Smooth muscle cell (in vitro differentiated cells): ENCODE results near the gene DNAJC30. TPM values are rescaled to one million over a fixed set of nuclear protein-coding genes. Genes with fewer than 3 reads are reported as not detected.
"Not testable (repeated sequence)": the region's sequence is repeated elsewhere in the genome, so short reads cannot be mapped to it uniquely, and the experiment has no call there.

Experiments
- DNase-seq: peaks from one replicate; lab custom pipeline; 2025; ENCODE audit not compliant: unreplicated experiment; lab: John Stamatoyannopoulos, UW
- H2AFZ ChIP-seq: fragments of 200-600 bp; sonication (generic); 2 replicates; pipeline ENCODE4 v1.6.0; 2016; ENCODE audit warnings: antibody characterized with exemption, low read depth, mild to moderate bottlenecking
- H3F3A ChIP-seq: fragments of 200-600 bp; sonication (generic); 2 replicates; pipeline ENCODE4 v1.6.0; 2017; ENCODE audit warnings: antibody characterized with exemption, low read depth
- H3K27ac ChIP-seq: fragments of 200-600 bp; sonication (generic); 2 replicates; pipeline ENCODE4 v1.5.1; 2016; ENCODE audit warnings: low read depth, mild to moderate bottlenecking
- H3K27me3 ChIP-seq: fragments of 200-600 bp; sonication (generic); 2 replicates; pipeline ENCODE4 v1.6.1; 2016; ENCODE audit warnings: low read depth, mild to moderate bottlenecking
- H3K36me3 ChIP-seq: fragments of 200-600 bp; sonication (generic); 2 replicates; pipeline ENCODE4 v1.5.1; 2016; ENCODE audit warnings: low read depth
- H3K4me1 ChIP-seq: fragments of 200-600 bp; sonication (generic); 2 replicates; pipeline ENCODE4 v1.5.1; 2016; ENCODE audit warnings: low read depth
- H3K4me2 ChIP-seq: fragments of 200-600 bp; sonication (generic); 2 replicates; pipeline ENCODE4 v1.6.0; 2016; ENCODE audit warnings: mild to moderate bottlenecking
- H3K4me3 ChIP-seq: fragments of 200-600 bp; sonication (generic); 2 replicates; pipeline ENCODE4 v1.5.1; 2016; ENCODE audit warnings: mild to moderate bottlenecking
- H3K79me2 ChIP-seq: fragments of 200-600 bp; sonication (generic); 2 replicates; pipeline ENCODE4 v1.6.0; 2016; ENCODE audit warnings: low read depth, mild to moderate bottlenecking
- H3K9ac ChIP-seq: fragments of 200-600 bp; sonication (generic); 2 replicates; pipeline ENCODE4 v1.6.0; 2016; ENCODE audit warnings: low read depth
- H3K9me3 ChIP-seq: fragments of 200-600 bp; sonication (generic); replicated peaks from 2 replicates; pipeline ENCODE4 v1.5.1; 2016; ENCODE audit warnings: low read depth
- H4K20me1 ChIP-seq: fragments of 200-600 bp; sonication (generic); 2 replicates; pipeline ENCODE4 v1.6.0; 2016; ENCODE audit warnings: low read depth
- CTCF ChIP-seq: fragments of 200-600 bp; sonication (generic); IDR thresholded peaks from 2 replicates; pipeline ENCODE4 v1.5.1; 2017; ENCODE audit warnings: borderline replicate concordance, mild to moderate bottlenecking, antibody characterized with exemption; ENCODE audit not compliant: insufficient read depth, poor library complexity, severe bottlenecking
- WGBS: methylation state at CpG from one replicate; pipeline ENCODE4 v1.1.7; 2016; ENCODE audit warnings: low lambda C conversion rate; 5-methylcytosine and 5-hydroxymethylcytosine counted together
- polyA plus RNA-seq: library from polyadenylated mRNA; unstranded; fragments of >200 nt; fragmentation: Nextera tagmentation; extraction: Ambion mirVana; gene quantifications from 2 replicates; pipeline ENCODE4 v1.2.1, GENCODE V29; 2016
- total RNA-seq: library from RNA; depleted of rRNA; stranded (reverse); fragments of >200 nt; gene quantifications from 2 replicates; pipeline ENCODE4 v1.2.3, GENCODE V29; 2014

DNAJC30 gene
- total and polyA plus RNA-seq, 2 experiments from 2014 or later, result 1.2 to 4.6 TPM

GRCh38 chr7:73659983-73660382, 23.3 kb downstream of the DNAJC30 start:
- no peak overlapping the region for H3K9ac ChIP-seq
- H3F3A ChIP-seq, result no peaks in the 10 kb centered on the region
- H3K79me2 ChIP-seq, result no peaks in the 10 kb centered on the region
- 85% methylated on average over 7 of the region's 8 CpGs for WGBS
- no peak overlapping the region for H2AFZ ChIP-seq
- no peak for DNase-seq
- H3K36me3 ChIP-seq, result no peaks in the 10 kb centered on the region
- H3K4me2 ChIP-seq, result no peak overlapping the region
- no peak for TF ChIP-seq CTCF
- no peak overlapping the region for H3K4me3 ChIP-seq
- no peaks in the 10 kb centered on the region for H3K4me1 ChIP-seq
- no peaks in the 10 kb centered on the region for H3K27me3 ChIP-seq
- no peak overlapping the region for H3K27ac ChIP-seq
- no peaks in the 10 kb centered on the region for H4K20me1 ChIP-seq
- peaks cover 3% of the 10 kb centered on the region for H3K9me3 ChIP-seq

GRCh38 chr7:73655309-73655708, 27.9 kb downstream of the DNAJC30 start:
- H2AFZ ChIP-seq, H3F3A ChIP-seq, H3K4me2 ChIP-seq, DNase-seq, H3K79me2 ChIP-seq, H3K4me3 ChIP-seq, H3K9ac ChIP-seq, H3K27ac ChIP-seq, H3K9me3 ChIP-seq, H3K36me3 ChIP-seq, H4K20me1 ChIP-seq, H3K4me1 ChIP-seq: not testable (repeated sequence)
- WGBS, result 87% methylated on average over 4 of the region's 4 CpGs
- H3K27me3 ChIP-seq, result peaks cover 22% of the 10 kb centered on the region

GRCh38 chr7:73652541-73652949, 30.7 kb downstream of the DNAJC30 start:
- Histone ChIP-seq H3K4me1 (peaks cover 4% of the 10 kb centered on the region), H3K79me2 (no peaks in the 10 kb centered on the region), H3K27ac (no peak overlapping the region), H3K36me3 (no peaks in the 10 kb centered on the region), H4K20me1 (no peaks in the 10 kb centered on the region), H3K27me3 (peaks cover 50% of the 10 kb centered on the region), H3F3A (no peaks in the 10 kb centered on the region), H3K9ac (no peak overlapping the region), H3K4me3 (no peak overlapping the region), H2AFZ (no peak overlapping the region), H3K9me3 (no peaks in the 10 kb centered on the region), H3K4me2 (no peak overlapping the region)
- DNase-seq, result no peak
- 83% methylated on average over 11 of the region's 11 CpGs for WGBS
- TF ChIP-seq CTCF, result no peak

- no peaks in the 10 kb centered on the region for H3K79me2 ChIP-seq
- H3K36me3 ChIP-seq, result no peaks in the 10 kb centered on the region
- no peak for TF ChIP-seq CTCF
- H2AFZ ChIP-seq, result no peak overlapping the region
- no peak overlapping the region for H3K9ac ChIP-seq
- no peaks in the 10 kb centered on the region for H3F3A ChIP-seq
- no peak overlapping the region for H3K4me3 ChIP-seq
- no peaks in the 10 kb centered on the region for H3K9me3 ChIP-seq
- H3K27ac ChIP-seq, result no peak overlapping the region
- no peak for DNase-seq
- H3K4me2 ChIP-seq, result no peak overlapping the region
- WGBS, result 64% methylated on average over 5 of the region's 5 CpGs
- H3K4me1 ChIP-seq, result peaks cover 4% of the 10 kb centered on the region
- H4K20me1 ChIP-seq, result no peaks in the 10 kb centered on the region
- peaks cover 70% of the 10 kb centered on the region for H3K27me3 ChIP-seq
These were observed 32.7 kb downstream of the DNAJC30 start for GRCh38 chr7:73650524-73650923.
